Prostate gland (tissue), 2 donors: Measurements from ENCODE around the gene PVR.

Experiments used
- POLR2A ChIP-seq: fragments of 450-650 bp; IDR thresholded peaks from one replicate; pipeline ENCODE4 v1.6.1; 2016; ENCODE audit warnings: antibody characterized with exemption, mild to moderate bottlenecking
- TF ChIP-seq, protein P1 (sequence below), 4 experiments: fragments of 200-600 bp in 2 of 4; fragments of 450-650 bp in 2 of 4; sonication (generic) in 2 of 4; IDR thresholded peaks; 1 replicate in 3 of 4; 2 replicates in 1 of 4; pipeline ENCODE4 v1.5.1; 2016 to 2019; ENCODE audit warnings: antibody characterized with exemption in 4 of 4, mild to moderate bottlenecking in 2 of 4, moderate library complexity in 2 of 4

DNA sequence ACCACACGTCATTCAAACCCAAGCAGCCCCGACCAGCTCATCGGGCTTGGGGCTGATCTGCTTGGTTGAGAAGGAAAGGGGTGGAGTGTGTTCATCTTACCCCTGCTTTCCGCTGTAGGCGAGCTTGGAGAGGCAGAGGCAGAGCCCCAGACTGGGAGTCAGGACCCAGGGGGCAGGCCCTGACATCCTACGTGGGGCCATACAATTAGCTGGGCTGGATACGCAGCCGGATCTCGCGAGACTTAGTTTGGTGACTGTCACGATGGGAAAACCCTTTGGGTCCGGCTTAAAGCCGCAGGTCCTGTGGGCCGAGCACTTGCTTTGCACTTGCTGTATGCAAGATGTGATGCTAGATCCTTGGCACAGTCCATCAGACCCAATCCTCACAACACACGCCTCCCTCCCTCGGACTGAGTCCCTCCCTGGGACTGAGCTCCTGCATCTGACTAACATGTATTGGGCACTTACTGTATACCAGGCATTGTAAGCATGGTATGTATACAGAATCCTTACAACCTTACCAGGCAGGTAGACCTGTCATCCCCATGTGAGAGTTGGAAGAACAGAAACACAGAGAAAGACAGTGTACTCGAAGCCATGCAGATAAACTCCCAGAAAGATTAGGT is 59.0 kb downstream of the PVR start:
- TF ChIP-seq, protein P1, sequence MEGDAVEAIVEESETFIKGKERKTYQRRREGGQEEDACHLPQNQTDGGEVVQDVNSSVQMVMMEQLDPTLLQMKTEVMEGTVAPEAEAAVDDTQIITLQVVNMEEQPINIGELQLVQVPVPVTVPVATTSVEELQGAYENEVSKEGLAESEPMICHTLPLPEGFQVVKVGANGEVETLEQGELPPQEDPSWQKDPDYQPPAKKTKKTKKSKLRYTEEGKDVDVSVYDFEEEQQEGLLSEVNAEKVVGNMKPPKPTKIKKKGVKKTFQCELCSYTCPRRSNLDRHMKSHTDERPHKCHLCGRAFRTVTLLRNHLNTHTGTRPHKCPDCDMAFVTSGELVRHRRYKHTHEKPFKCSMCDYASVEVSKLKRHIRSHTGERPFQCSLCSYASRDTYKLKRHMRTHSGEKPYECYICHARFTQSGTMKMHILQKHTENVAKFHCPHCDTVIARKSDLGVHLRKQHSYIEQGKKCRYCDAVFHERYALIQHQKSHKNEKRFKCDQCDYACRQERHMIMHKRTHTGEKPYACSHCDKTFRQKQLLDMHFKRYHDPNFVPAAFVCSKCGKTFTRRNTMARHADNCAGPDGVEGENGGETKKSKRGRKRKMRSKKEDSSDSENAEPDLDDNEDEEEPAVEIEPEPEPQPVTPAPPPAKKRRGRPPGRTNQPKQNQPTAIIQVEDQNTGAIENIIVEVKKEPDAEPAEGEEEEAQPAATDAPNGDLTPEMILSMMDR (IDR thresholded peaks at IDR 0.05): no peak
- no peak for TF ChIP-seq POLR2A
